ENCODE results near the gene ASS1.
A peak's percentile ranks its signal among the peaks of the same experiment; 100 is the strongest.

The ASS1 gene

GRCh38 chr9:130472184-130472705, 27.5 kb downstream of the ASS1 start:
- peaks cover 4% of the 10 kb centered on the region; the same call in 1 of the 2 replicates for H3K4me1 ChIP-seq (ENCODE audit: control insufficient read depth, insufficient read depth, low read length)
- DNase-seq (ENCODE audit: low read depth, low spot score): no peak
- H3K27ac ChIP-seq (ENCODE audit: low read length): no peak overlapping the region
- H3K36me3 ChIP-seq (ENCODE audit: control insufficient read depth, insufficient read depth, low read length): no peaks in the 10 kb centered on the region; the same call in 1 of the 2 replicates
- no peak overlapping the region for H3K4me3 ChIP-seq (ENCODE audit: low read length)
- no CpG with 5 or more reads among the region's 19 CpGs for WGBS (ENCODE audit: insufficient coverage, insufficient read length)
- H3K27me3 ChIP-seq (ENCODE audit: control insufficient read depth, insufficient read depth, low read length): no peaks in the 10 kb centered on the region
- no peaks in the 10 kb centered on the region for H3K9me3 ChIP-seq (ENCODE audit: control insufficient read depth, insufficient read depth, low read length)

GRCh38 chr9:130473009-130473408, 28.2 kb downstream of the ASS1 start:
- H3K9me3 ChIP-seq (ENCODE audit: control insufficient read depth, insufficient read depth, low read length): no peaks in the 10 kb centered on the region
- H3K36me3 ChIP-seq (ENCODE audit: control insufficient read depth, insufficient read depth, low read length): no peaks in the 10 kb centered on the region; the same call in 1 of the 2 replicates
- H3K4me1 ChIP-seq (ENCODE audit: control insufficient read depth, insufficient read depth, low read length): peaks cover 4% of the 10 kb centered on the region; the same call in 1 of the 2 replicates
- no peak overlapping the region for H3K4me3 ChIP-seq (ENCODE audit: low read length)
- no peak for DNase-seq (ENCODE audit: low read depth, low spot score)
- no peaks in the 10 kb centered on the region for H3K27me3 ChIP-seq (ENCODE audit: control insufficient read depth, insufficient read depth, low read length)
- H3K27ac ChIP-seq (ENCODE audit: low read length): no peak overlapping the region
- WGBS (ENCODE audit: insufficient coverage, insufficient read length): no CpG with 5 or more reads among the region's 6 CpGs

- DNase-seq (ENCODE audit: low read depth, low spot score): no peak
- no CpG with 5 or more reads among the region's 13 CpGs for WGBS (ENCODE audit: insufficient coverage, insufficient read length)
- Histone ChIP-seq H3K4me1 (ENCODE audit: control insufficient read depth, insufficient read depth, low read length) (peaks cover 4% of the 10 kb centered on the region; the same call in 1 of the 2 replicates), H3K4me3 (ENCODE audit: low read length) (no peak overlapping the region), H3K27ac (ENCODE audit: low read length) (no peak overlapping the region), H3K36me3 (ENCODE audit: control insufficient read depth, insufficient read depth, low read length) (no peaks in the 10 kb centered on the region; the same call in 1 of the 2 replicates), H3K9me3 (ENCODE audit: control insufficient read depth, insufficient read depth, low read length) (no peaks in the 10 kb centered on the region), H3K27me3 (ENCODE audit: control insufficient read depth, insufficient read depth, low read length) (no peaks in the 10 kb centered on the region)
Observed at GRCh38 chr9:130473566-130473965, 28.8 kb downstream of the ASS1 start.

- no peaks in the 10 kb centered on the region; the same call in 1 of the 2 replicates for H3K36me3 ChIP-seq (ENCODE audit: control insufficient read depth, insufficient read depth, low read length)
- no peaks in the 10 kb centered on the region for H3K9me3 ChIP-seq (ENCODE audit: control insufficient read depth, insufficient read depth, low read length)
- H3K4me1 ChIP-seq (ENCODE audit: control insufficient read depth, insufficient read depth, low read length): peaks cover 4% of the 10 kb centered on the region; the same call in 1 of the 2 replicates
- H3K27ac ChIP-seq (ENCODE audit: low read length): no peak overlapping the region
- WGBS (ENCODE audit: insufficient coverage, insufficient read length): no CpG with 5 or more reads among the region's 15 CpGs
- no peak overlapping the region for H3K4me3 ChIP-seq (ENCODE audit: low read length)
- DNase-seq (ENCODE audit: low read depth, low spot score): no peak
- no peaks in the 10 kb centered on the region for H3K27me3 ChIP-seq (ENCODE audit: control insufficient read depth, insufficient read depth, low read length)
Observed at GRCh38 chr9:130474106-130474505, 29.3 kb downstream of the ASS1 start.

GRCh38 chr9:130476151-130476730, 31.5 kb downstream of the ASS1 start:
- H3K36me3 ChIP-seq (ENCODE audit: control insufficient read depth, insufficient read depth, low read length): no peaks in the 10 kb centered on the region; the same call in none of the 2 replicates
- H3K9me3 ChIP-seq (ENCODE audit: control insufficient read depth, insufficient read depth, low read length): no peaks in the 10 kb centered on the region
- H3K27me3 ChIP-seq (ENCODE audit: control insufficient read depth, insufficient read depth, low read length): no peaks in the 10 kb centered on the region
- WGBS (ENCODE audit: insufficient coverage, insufficient read length): no CpG with 5 or more reads among the region's 21 CpGs
- no peak overlapping the region for H3K27ac ChIP-seq (ENCODE audit: low read length)
- H3K4me3 ChIP-seq (ENCODE audit: low read length): no peak overlapping the region
- no peak for DNase-seq (ENCODE audit: low read depth, low spot score)
- H3K4me1 ChIP-seq (ENCODE audit: control insufficient read depth, insufficient read depth, low read length): peaks cover 4% of the 10 kb centered on the region; the same call in 1 of the 2 replicates

- no peak for DNase-seq (ENCODE audit: low read depth, low spot score)
- Histone ChIP-seq H3K36me3 (ENCODE audit: control insufficient read depth, insufficient read depth, low read length) (no peaks in the 10 kb centered on the region; the same call in none of the 2 replicates), H3K4me3 (ENCODE audit: low read length) (no peak overlapping the region), H3K9me3 (ENCODE audit: control insufficient read depth, insufficient read depth, low read length) (no peaks in the 10 kb centered on the region), H3K27ac (ENCODE audit: low read length) (no peak overlapping the region), H3K27me3 (ENCODE audit: control insufficient read depth, insufficient read depth, low read length) (no peaks in the 10 kb centered on the region), H3K4me1 (ENCODE audit: control insufficient read depth, insufficient read depth, low read length) (peaks cover 4% of the 10 kb centered on the region; the same call in 1 of the 2 replicates)
- WGBS (ENCODE audit: insufficient coverage, insufficient read length): no CpG with 5 or more reads among the region's 12 CpGs
Observed at GRCh38 chr9:130477564-130477963, 32.8 kb downstream of the ASS1 start.

GRCh38 chr9:130478152-130478551, 33.4 kb downstream of the ASS1 start:
- Histone ChIP-seq H3K27ac (ENCODE audit: low read length) (no peak overlapping the region), H3K4me3 (ENCODE audit: low read length) (no peak overlapping the region), H3K4me1 (ENCODE audit: control insufficient read depth, insufficient read depth, low read length) (peaks cover 4% of the 10 kb centered on the region; the same call in 1 of the 2 replicates), H3K9me3 (ENCODE audit: control insufficient read depth, insufficient read depth, low read length) (no peaks in the 10 kb centered on the region), H3K36me3 (ENCODE audit: control insufficient read depth, insufficient read depth, low read length) (no peaks in the 10 kb centered on the region; the same call in none of the 2 replicates), H3K27me3 (ENCODE audit: control insufficient read depth, insufficient read depth, low read length) (no peaks in the 10 kb centered on the region)
- no peak for DNase-seq (ENCODE audit: low read depth, low spot score)
- no CpG with 5 or more reads among the region's 9 CpGs for WGBS (ENCODE audit: insufficient coverage, insufficient read length)

- no peak for DNase-seq (ENCODE audit: low read depth, low spot score)
- Histone ChIP-seq H3K4me1 (ENCODE audit: control insufficient read depth, insufficient read depth, low read length) (peaks cover 4% of the 10 kb centered on the region; the same call in 1 of the 2 replicates), H3K27me3 (ENCODE audit: control insufficient read depth, insufficient read depth, low read length) (no peaks in the 10 kb centered on the region), H3K9me3 (ENCODE audit: control insufficient read depth, insufficient read depth, low read length) (no peaks in the 10 kb centered on the region), H3K4me3 (ENCODE audit: low read length) (no peak overlapping the region), H3K36me3 (ENCODE audit: control insufficient read depth, insufficient read depth, low read length) (no peaks in the 10 kb centered on the region; the same call in none of the 2 replicates), H3K27ac (ENCODE audit: low read length) (no peak overlapping the region)
- no CpG with 5 or more reads among the region's 35 CpGs for WGBS (ENCODE audit: insufficient coverage, insufficient read length)
Observed at GRCh38 chr9:130478736-130479575, 34.2 kb downstream of the ASS1 start.

- no peak overlapping the region for H3K27ac ChIP-seq (ENCODE audit: low read length)
- H3K4me3 ChIP-seq (ENCODE audit: low read length): no peak overlapping the region
- no peaks in the 10 kb centered on the region for H3K27me3 ChIP-seq (ENCODE audit: control insufficient read depth, insufficient read depth, low read length)
- H3K36me3 ChIP-seq (ENCODE audit: control insufficient read depth, insufficient read depth, low read length): no peaks in the 10 kb centered on the region; the same call in none of the 2 replicates
- H3K9me3 ChIP-seq (ENCODE audit: control insufficient read depth, insufficient read depth, low read length): no peaks in the 10 kb centered on the region
- DNase-seq (ENCODE audit: low read depth, low spot score): no peak
- no peaks in the 10 kb centered on the region for H3K4me1 ChIP-seq (ENCODE audit: control insufficient read depth, insufficient read depth, low read length)
- WGBS (ENCODE audit: insufficient coverage, insufficient read length): no CpG with 5 or more reads among the region's 19 CpGs
Observed at GRCh38 chr9:130479587-130479986, 34.8 kb downstream of the ASS1 start.

- WGBS (ENCODE audit: insufficient coverage, insufficient read length): no CpG with 5 or more reads among the region's 16 CpGs
- no peak overlapping the region for H3K4me3 ChIP-seq (ENCODE audit: low read length)
- H3K9me3 ChIP-seq (ENCODE audit: control insufficient read depth, insufficient read depth, low read length): no peaks in the 10 kb centered on the region
- peak; percentile 27 for DNase-seq (ENCODE audit: low read depth, low spot score)
- H3K27me3 ChIP-seq (ENCODE audit: control insufficient read depth, insufficient read depth, low read length): no peaks in the 10 kb centered on the region
- no peak overlapping the region for H3K27ac ChIP-seq (ENCODE audit: low read length)
- H3K4me1 ChIP-seq (ENCODE audit: control insufficient read depth, insufficient read depth, low read length): no peaks in the 10 kb centered on the region
- peaks cover 4% of the 10 kb centered on the region for H3K36me3 ChIP-seq (ENCODE audit: control insufficient read depth, insufficient read depth, low read length)
Observed at GRCh38 chr9:130480673-130481072, 35.9 kb downstream of the ASS1 start.

Data from iPS DF 6.9 (cell line).